ENCODE results near the gene ISL2. TPM values are rescaled to one million over a fixed set of nuclear protein-coding genes. Genes with fewer than 3 reads are reported as not detected.

ISL2 gene
- total RNA-seq, 1 donor, result 0.21 TPM

DNA sequence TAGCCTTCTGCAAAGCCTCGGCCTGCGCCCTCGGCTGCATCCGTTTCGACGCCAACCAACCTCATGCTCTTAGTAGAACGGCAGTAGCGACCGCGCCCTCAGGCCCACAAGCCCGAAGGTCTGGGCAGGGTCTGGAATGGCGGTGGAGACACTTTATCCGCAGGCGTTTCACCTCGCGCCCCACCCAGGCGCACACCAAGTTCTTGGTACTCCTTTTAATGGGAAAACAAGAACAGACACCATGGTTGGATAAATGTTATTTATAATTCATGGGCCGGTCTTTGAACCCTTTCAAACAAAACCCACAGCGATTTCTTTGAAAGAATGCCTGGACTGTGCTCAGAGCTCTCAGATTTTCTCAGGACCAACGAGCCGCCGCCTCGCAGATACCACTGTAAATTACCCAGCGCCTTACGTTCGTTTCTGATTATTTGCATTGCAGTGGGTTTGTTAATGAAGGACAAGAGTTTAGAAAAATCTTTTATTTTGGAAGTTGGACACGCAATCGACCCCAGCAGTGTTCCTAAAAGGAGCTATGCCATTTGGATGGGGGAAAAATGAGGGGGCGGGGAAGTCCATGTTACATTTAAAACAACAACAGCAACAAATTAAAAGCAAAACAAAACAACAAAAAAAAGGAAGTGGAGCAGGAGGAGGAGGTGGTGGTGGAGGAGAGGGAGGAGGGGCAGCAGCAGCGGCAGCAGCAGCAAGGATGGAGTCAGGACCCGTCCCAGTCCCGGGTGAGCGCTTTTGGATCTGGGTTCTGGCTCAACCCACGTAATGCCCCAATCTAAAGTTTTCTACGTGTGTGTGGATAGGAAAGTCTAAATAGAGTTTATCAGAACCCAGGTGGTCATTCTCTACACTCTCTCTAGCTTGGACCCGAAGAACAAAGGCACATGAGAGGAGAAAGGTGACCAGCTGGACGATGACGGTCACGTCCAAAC, 993 bp upstream of the ISL2 start:
- peaks cover 58% of the 10 kb centered on the region for H3K4me1 ChIP-seq (ENCODE audit: insufficient read depth, low read length)
- H3K9me3 ChIP-seq (ENCODE audit: low read depth, low read length), result no peaks in the 10 kb centered on the region
- H3K27me3 ChIP-seq (ENCODE audit: insufficient read depth, low read length), result peaks cover 77% of the 10 kb centered on the region
- H3K4me3 ChIP-seq (ENCODE audit: low read length), result peak overlapping the region; percentile 32

DNA sequence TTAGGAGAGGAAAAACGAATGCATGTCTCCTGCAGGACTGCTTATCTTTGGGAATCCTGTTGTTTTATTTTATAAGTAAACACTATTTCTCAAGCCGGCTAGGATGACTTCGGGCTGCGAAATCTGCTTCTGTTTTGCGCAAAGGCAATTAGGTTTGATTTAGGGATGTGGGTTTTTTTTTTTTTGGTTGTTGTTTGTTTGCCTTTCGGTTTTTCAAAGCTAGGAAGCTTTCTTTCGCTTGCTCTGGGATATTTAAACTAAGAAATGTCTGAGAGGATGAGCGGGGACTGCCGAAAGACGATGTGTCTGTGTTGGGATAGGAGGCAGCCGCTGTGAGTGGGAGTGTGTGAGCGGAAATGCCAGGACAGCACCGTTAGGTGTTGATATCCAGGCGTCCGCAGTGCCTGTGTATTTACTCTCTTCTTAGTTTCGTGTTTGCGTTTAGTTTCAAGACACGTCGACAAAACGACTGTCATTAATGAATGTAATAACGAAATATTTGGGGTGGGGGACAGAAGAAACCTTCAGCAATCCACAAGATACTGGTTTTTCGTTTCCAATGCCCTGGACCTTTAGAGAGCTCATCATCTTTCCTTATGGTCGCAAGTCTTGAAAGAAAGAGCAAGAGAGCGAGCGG, 604 bp downstream of the ISL2 start:
- H3K9me3 ChIP-seq (ENCODE audit: low read depth, low read length), result no peaks in the 10 kb centered on the region
- H3K4me1 ChIP-seq (ENCODE audit: insufficient read depth, low read length), result peaks cover 74% of the 10 kb centered on the region
- peaks cover 93% of the 10 kb centered on the region for H3K27me3 ChIP-seq (ENCODE audit: insufficient read depth, low read length)
- peak overlapping the region; percentile 32 for H3K4me3 ChIP-seq (ENCODE audit: low read length)

DNA sequence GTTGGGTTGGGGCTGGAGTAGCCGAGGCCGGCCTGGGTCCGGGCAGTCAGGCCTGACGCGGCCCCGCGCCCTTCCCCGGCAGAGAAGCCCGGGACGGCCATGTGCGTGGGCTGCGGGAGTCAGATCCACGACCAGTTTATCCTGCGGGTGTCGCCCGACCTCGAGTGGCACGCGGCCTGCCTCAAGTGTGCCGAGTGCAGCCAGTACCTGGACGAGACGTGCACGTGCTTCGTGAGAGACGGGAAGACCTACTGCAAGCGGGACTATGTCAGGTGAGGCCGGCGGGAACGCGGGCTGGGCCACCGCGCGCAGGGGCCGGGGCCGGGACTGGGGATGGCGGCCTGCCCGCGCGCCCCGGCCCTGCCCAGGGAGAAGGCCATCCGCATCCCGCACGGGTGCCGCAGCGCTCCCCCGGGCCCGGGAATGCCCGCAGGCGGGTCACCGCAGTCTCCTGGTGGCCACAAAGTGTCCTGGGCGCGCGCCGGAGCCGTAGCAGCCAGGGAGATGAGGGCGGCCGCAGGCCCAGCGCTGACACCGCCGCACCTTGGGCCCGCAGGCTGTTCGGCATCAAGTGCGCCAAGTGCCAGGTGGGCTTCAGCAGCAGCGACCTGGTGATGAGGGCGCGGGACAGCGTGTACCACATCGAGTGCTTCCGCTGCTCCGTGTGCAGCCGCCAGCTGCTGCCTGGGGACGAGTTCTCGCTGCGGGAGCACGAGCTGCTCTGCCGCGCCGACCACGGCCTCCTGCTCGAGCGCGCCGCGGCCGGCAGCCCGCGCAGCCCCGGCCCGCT, 1.3 kb downstream of the ISL2 start:
- Histone ChIP-seq H3K27me3 (ENCODE audit: insufficient read depth, low read length) (peaks cover 96% of the 10 kb centered on the region), H3K4me1 (ENCODE audit: insufficient read depth, low read length) (peaks cover 81% of the 10 kb centered on the region), H3K9me3 (ENCODE audit: low read depth, low read length) (no peaks in the 10 kb centered on the region), H3K4me3 (ENCODE audit: low read length) (peak overlapping the region; percentile 32)

DNA sequence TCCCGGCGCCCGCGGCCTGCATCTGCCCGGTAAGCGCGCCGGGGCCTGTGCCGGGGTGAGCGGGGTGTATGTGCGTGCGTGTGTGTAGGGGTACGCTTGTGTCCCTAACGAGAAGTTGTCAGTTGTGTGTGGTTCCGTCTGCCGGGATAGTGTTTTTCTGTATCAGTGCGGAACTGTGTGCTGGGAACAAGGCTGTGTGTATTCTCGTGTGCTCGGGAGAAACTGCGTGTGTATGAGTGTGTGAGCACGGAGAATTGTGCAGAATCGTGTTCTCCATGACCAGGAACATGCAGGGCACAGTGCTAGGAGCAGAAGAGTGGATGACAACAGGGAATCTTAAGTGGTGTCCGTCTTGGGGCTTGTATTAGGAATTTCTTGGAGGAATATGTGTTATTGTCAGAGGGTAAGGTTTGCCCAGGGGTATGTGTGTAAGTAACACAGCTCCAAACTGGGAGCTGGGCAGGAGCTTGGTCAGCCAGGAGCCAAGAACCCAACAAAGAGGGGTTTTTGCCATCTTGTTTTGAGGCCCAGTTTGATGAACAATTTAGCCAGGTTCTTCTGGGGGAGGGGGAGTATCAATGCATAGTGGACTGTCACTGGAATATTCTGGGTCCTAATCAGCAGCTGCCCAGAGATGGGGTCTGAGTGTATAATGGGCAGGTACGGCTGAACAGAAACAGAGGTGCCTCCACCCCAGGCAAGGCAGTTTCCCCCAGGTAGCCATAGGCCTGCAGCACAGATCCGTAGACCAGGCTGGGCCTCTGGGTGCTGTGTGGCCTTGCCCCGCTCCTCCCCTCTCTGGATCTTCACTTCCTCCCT, 2.1 kb downstream of the ISL2 start:
- H3K4me3 ChIP-seq (ENCODE audit: low read length), result peak overlapping the region; percentile 12
- peaks cover 89% of the 10 kb centered on the region for H3K4me1 ChIP-seq (ENCODE audit: insufficient read depth, low read length)
- no peaks in the 10 kb centered on the region for H3K9me3 ChIP-seq (ENCODE audit: low read depth, low read length)
- peaks cover 98% of the 10 kb centered on the region for H3K27me3 ChIP-seq (ENCODE audit: insufficient read depth, low read length)

DNA sequence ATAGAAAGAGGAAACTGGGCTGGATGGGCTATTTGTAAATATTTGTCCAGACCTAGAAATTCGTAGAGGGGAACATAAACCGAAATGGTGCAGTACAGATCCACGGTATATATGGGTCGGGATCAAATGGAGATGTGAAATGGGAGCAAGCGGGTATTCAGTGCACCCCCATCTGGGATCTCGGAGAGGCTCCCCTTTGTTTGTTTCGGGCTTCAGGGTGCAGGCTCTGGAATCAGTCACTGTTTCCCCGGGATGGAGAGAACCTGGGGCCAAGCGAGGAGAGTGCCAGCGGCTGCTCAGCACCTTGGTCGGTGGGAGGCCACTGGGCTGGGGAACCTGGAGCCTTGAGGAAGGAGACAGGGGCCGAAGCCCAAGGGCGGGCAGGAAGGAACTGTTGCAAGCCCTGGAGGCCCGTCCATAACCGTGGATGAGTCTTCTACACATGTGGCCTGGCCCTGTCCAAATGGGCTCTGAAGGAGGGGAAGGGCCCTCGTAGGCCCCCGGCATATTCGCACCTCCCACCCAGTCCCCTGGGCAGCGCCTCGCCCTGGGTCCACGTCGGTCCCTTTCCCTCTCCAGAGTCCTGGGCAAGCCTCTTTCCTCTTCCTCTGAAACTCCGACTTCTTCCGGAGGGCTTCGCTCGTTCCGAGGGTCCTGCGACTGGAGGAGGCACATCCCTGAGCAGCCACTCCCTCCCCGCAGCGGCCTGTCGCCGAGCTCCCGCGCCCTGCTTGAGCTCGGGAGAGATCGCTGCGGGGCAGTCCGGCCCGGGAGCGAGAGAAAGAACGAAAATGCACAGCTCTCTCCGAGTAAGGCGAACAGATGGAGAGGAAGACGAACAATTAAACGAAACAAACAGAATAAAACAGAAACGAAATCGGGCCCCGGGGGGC, 3.0 kb downstream of the ISL2 start:
- H3K9me3 ChIP-seq (ENCODE audit: low read depth, low read length), result no peaks in the 10 kb centered on the region
- peaks cover 89% of the 10 kb centered on the region for H3K4me1 ChIP-seq (ENCODE audit: insufficient read depth, low read length)
- peak overlapping the region; percentile 28 for H3K4me3 ChIP-seq (ENCODE audit: low read length)
- H3K27me3 ChIP-seq (ENCODE audit: insufficient read depth, low read length), result peaks cover 98% of the 10 kb centered on the region

DNA sequence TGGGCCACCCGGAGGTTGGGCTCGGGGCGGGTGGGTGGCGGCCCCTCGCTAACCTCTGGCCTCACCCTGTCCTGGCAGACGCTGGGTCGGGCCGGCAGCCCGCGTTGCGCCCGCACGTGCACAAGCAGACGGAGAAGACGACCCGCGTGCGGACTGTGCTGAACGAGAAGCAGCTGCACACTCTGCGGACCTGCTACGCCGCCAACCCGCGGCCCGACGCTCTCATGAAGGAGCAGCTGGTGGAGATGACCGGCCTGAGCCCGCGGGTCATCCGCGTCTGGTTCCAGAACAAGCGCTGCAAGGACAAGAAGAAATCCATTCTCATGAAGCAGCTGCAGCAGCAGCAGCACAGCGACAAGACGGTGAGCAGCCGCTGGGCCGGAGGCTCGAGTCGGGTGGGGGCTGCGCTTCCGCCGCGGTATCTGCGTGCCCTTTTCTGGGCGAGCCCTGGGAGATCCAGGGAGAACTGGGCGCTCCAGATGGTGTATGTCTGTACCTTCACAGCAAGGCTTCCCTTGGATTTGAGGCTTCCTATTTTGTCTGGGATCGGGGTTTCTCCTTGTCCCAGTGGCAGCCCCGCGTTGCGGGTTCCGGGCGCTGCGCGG, 3.7 kb downstream of the ISL2 start:
- peaks cover 98% of the 10 kb centered on the region for H3K27me3 ChIP-seq (ENCODE audit: insufficient read depth, low read length)
- H3K4me1 ChIP-seq (ENCODE audit: insufficient read depth, low read length), result peaks cover 84% of the 10 kb centered on the region
- H3K4me3 ChIP-seq (ENCODE audit: low read length), result peak overlapping the region; percentile 28
- no peaks in the 10 kb centered on the region for H3K9me3 ChIP-seq (ENCODE audit: low read depth, low read length)

DNA sequence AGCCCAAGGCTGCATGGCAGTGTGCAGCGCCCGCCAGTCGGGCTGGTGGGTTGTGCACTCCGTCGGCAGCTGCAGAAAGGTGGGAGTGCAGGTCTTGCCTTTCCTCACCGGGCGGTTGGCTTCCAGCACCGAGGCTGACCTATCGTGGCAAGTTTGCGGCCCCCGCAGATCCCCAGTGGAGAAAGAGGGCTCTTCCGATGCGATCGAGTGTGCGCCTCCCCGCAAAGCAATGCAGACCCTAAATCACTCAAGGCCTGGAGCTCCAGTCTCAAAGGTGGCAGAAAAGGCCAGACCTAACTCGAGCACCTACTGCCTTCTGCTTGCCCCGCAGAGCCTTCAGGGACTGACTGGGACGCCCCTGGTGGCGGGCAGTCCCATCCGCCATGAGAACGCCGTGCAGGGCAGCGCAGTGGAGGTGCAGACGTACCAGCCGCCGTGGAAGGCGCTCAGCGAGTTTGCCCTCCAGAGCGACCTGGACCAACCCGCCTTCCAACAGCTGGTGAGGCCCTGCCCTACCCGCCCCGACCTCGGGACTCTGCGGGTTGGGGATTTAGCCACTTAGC, 4.3 kb downstream of the ISL2 start:
- Histone ChIP-seq H3K27me3 (ENCODE audit: insufficient read depth, low read length) (peaks cover 98% of the 10 kb centered on the region), H3K9me3 (ENCODE audit: low read depth, low read length) (no peaks in the 10 kb centered on the region), H3K4me1 (ENCODE audit: insufficient read depth, low read length) (peaks cover 82% of the 10 kb centered on the region), H3K4me3 (ENCODE audit: low read length) (no peak overlapping the region)

DNA sequence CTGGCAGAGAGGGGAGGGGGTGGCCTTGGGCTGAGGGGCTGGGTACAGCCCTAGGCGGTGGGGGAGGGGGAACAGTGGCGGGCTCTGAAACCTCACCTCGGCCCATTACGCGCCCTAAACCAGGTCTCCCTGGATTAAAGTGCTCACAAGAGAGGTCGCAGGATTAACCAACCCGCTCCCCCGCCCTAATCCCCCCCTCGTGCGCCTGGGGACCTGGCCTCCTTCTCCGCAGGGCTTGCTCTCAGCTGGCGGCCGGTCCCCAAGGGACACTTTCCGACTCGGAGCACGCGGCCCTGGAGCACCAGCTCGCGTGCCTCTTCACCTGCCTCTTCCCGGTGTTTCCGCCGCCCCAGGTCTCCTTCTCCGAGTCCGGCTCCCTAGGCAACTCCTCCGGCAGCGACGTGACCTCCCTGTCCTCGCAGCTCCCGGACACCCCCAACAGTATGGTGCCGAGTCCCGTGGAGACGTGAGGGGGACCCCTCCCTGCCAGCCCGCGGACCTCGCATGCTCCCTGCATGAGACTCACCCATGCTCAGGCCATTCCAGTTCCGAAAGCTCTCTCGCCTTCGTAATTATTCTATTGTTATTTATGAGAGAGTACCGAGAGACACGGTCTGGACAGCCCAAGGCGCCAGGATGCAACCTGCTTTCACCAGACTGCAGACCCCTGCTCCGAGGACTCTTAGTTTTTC, 4.9 kb downstream of the ISL2 start:
- Histone ChIP-seq H3K4me3 (ENCODE audit: low read length) (no peak overlapping the region), H3K27me3 (ENCODE audit: insufficient read depth, low read length) (peaks cover 98% of the 10 kb centered on the region), H3K9me3 (ENCODE audit: low read depth, low read length) (no peaks in the 10 kb centered on the region), H3K4me1 (ENCODE audit: insufficient read depth, low read length) (peaks cover 82% of the 10 kb centered on the region)

DNA sequence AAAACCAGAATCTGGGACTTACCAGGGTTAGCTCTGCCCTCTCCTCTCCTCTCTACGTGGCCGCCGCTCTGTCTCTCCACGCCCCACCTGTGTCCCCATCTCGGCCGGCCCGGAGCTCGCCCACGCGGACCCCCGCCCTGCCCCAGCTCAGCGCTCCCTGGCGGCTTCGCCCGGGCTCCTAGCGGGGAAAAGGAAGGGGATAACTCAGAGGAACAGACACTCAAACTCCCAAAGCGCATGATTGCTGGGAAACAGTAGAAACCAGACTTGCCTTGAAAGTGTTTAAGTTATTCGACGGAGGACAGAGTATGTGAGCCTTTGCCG, 5.4 kb downstream of the ISL2 start:
- H3K4me3 ChIP-seq (ENCODE audit: low read length), result no peak overlapping the region
- H3K9me3 ChIP-seq (ENCODE audit: low read depth, low read length), result no peaks in the 10 kb centered on the region
- peaks cover 82% of the 10 kb centered on the region for H3K4me1 ChIP-seq (ENCODE audit: insufficient read depth, low read length)
- H3K27me3 ChIP-seq (ENCODE audit: insufficient read depth, low read length), result peaks cover 98% of the 10 kb centered on the region

DNA sequence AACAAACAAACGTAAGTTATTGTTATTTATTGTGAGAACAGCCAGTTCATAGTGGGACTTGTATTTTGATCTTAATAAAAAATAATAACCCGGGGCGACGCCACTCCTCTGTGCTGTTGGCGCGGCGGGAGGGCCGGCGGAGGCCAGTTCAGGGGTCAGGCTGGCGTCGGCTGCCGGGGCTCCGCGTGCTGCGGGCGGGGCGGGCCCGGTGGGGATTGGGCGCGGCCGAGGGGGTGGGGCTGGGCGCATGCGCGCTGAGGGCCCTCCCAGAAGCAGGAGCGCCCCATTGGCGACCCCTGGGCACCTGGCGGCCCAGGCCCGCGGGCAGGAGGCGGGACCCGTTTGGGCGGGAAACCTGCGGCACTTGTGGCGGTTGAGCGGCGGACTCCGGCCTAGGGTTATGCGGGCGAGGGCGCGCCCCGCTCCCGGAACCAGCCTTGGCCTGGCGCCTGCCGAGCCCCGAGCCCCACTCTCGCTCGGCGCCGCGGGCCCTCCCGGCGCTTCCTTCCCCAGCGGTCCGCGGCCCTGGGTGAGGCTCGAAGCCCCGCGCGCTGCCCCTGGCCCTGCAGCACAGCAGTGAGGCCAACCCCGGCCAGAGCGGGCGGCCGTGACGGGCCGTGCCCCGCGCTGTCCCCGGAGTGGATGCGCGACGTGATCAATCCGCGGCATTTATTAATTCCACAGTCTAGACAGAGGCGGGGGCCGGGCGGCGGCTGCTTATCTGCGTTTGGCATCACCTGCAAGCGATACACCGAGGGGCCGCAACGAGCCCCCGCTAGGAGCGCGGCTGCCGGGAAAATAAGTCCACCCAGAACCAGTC, 6.0 kb downstream of the ISL2 start:
- Histone ChIP-seq H3K4me1 (ENCODE audit: insufficient read depth, low read length) (peaks cover 82% of the 10 kb centered on the region), H3K4me3 (ENCODE audit: low read length) (no peak overlapping the region), H3K9me3 (ENCODE audit: low read depth, low read length) (no peaks in the 10 kb centered on the region), H3K27me3 (ENCODE audit: insufficient read depth, low read length) (peaks cover 98% of the 10 kb centered on the region)

DNA sequence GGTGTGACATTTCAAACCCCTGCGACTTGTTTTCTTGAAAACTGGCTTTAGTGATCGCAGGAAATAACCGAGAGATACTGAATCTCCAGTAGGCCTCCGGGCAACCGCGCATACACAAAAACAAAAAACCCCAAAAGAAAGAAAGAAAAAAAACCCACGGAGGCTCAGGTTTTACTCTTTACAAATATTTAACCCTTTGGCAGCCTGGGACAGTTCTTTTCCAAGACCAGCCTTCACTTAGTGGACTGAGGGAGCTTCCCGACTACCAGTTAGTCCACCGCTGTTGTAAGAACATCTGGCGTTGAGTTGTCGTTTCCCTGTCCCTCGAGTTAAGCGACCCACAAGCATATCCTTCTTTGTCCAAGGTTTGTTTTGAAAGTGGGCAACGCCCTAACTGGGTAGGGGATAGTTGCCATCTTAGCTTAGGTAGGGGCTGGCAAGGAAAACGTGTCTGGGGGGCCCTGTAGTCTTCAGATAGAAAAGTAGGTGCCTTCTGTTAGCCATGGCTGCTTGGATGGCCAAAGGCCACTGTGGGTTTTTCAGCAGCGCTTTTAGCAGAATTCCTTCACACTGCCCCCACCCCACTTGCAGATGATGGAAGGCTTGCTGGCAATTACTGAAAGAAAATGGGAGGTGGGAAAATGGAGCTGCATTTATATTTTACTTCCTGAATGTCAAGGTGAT, 6.9 kb downstream of the ISL2 start:
- Histone ChIP-seq H3K4me1 (ENCODE audit: insufficient read depth, low read length) (peaks cover 74% of the 10 kb centered on the region), H3K4me3 (ENCODE audit: low read length) (no peak overlapping the region), H3K9me3 (ENCODE audit: low read depth, low read length) (no peaks in the 10 kb centered on the region)

More for the DNA sequence above, 6.9 kb downstream of the ISL2 start:
- H3K27me3 ChIP-seq (ENCODE audit: insufficient read depth, low read length), result peaks cover 100% of the 10 kb centered on the region

Measured in mononuclear cell (primary cell).